ENCODE results near the gene MARCHF2. TPM values are rescaled to one million over a fixed set of nuclear protein-coding genes. Genes with fewer than 3 reads are reported as not detected.

Gene MARCHF2
- total RNA-seq, 1 donor: 51.8 TPM

- no peak overlapping the region for H3K4me3 ChIP-seq (ENCODE audit: low read depth, low read length)
- DNase-seq (ENCODE audit: low read depth): no peak
- no peak for TF ChIP-seq CTCF (IDR thresholded peaks at IDR 0.05; ENCODE audit: insufficient read depth, low read depth, low read length)
These were observed 15.8 kb upstream of the MARCHF2 start for GRCh38 chr19:8397271-8397670.

- TF ChIP-seq CTCF (IDR thresholded peaks at IDR 0.05; ENCODE audit: insufficient read depth, low read depth, low read length): no peak
- no peak overlapping the region for H3K4me3 ChIP-seq (ENCODE audit: low read depth, low read length)
- no peak for DNase-seq (ENCODE audit: low read depth)
These were observed 15.3 kb upstream of the MARCHF2 start for GRCh38 chr19:8397746-8398310.

- TF ChIP-seq CTCF (IDR thresholded peaks at IDR 0.05; ENCODE audit: insufficient read depth, low read depth, low read length): no peak
- no peak overlapping the region for H3K4me3 ChIP-seq (ENCODE audit: low read depth, low read length)
- DNase-seq (ENCODE audit: low read depth): no peak
These were observed 14.8 kb upstream of the MARCHF2 start for GRCh38 chr19:8398311-8398771.

- DNase-seq (ENCODE audit: low read depth): no peak
- H3K4me3 ChIP-seq (ENCODE audit: low read depth, low read length): no peak overlapping the region
- no peak for TF ChIP-seq CTCF (IDR thresholded peaks at IDR 0.05; ENCODE audit: insufficient read depth, low read depth, low read length)
These were observed 13.4 kb upstream of the MARCHF2 start for GRCh38 chr19:8399681-8400188.

GRCh38 chr19:8401981-8402411 lies 11.1 kb upstream of the MARCHF2 start:
- DNase-seq (ENCODE audit: low read depth): no peak
- H3K4me3 ChIP-seq (ENCODE audit: low read depth, low read length): no peak overlapping the region
- TF ChIP-seq CTCF (IDR thresholded peaks at IDR 0.05; ENCODE audit: insufficient read depth, low read depth, low read length): no peak

- H3K4me3 ChIP-seq (ENCODE audit: low read depth, low read length): no peak overlapping the region
- no peak for TF ChIP-seq CTCF (IDR thresholded peaks at IDR 0.05; ENCODE audit: insufficient read depth, low read depth, low read length)
- DNase-seq (ENCODE audit: low read depth): no peak
These were observed 9.8 kb upstream of the MARCHF2 start for GRCh38 chr19:8403098-8403819.

Measured in fibroblast of villous mesenchyme (primary cell).